ENCODE results near the gene TPST1. TPM values are rescaled to one million over a fixed set of nuclear protein-coding genes. Genes with fewer than 3 reads are reported as not detected.
"Not testable (repeated sequence)": the region's sequence is repeated elsewhere in the genome, so short reads cannot be mapped to it uniquely, and the experiment has no call there.

The TPST1 gene
- total RNA-seq, 1 experiment from 2014 or later = 5.6 TPM

DNA sequence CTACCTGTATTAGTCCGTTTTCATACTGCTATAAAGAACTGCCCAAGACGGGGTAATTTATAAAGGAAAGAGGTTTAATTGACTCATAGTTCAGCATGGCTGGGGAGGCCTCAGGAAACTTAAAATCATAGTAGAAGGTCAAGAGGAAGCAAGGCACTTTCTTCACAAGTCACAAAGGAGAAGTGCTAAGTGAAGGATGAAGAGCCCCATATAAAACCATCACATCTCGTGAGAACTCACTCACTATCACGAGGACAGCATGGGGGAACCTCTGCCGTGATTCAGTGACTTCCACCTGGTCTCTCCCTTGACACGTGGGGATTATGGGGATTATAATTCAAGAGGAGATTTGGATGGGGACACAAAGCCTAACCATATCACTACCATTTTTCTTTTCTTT, 119.9 kb downstream of the TPST1 start:
- not testable (repeated sequence) for DNase-seq (ENCODE audit: extremely low read depth, low read depth)

DNA sequence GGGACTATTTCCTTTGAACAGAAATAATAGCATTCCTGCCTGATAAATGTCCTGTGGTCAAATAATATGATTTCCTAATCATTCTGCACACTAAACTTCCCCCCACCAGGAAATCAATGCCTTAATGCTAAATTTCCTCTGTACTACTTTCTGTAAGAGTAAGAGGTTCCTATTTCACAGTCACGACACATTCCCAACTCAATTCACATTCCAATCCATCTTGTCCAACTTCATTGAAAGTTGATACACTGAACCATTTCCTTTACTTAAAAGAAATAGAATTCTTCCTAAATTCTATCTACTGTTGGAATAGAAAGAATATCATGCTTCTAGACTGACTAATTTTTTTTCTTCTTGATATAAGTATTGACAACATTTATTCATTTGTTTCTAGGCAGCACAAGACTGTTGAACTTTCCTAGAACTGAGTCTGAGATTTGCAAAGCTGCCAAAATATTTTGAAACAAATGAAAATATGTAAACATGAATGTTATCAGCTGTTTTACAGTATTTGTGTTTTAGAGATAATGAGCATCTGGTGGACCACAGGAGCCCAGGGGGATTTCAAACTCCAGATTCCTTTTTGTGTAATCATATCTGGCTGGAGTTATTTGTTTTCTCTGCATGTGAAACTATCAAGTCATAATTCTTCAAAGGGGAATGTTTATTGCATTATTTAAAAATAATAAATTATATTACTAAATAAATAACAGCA, 121.5 kb downstream of the TPST1 start:
- DNase-seq (ENCODE audit: extremely low read depth, low read depth) = no peak

- no peak for DNase-seq (ENCODE audit: extremely low read depth, low read depth)
Measured at GRCh38 chr7:66330961-66331360, 125.8 kb downstream of the TPST1 start.

- no peak for DNase-seq (ENCODE audit: extremely low read depth, low read depth)
Measured at GRCh38 chr7:66331883-66332282, 126.7 kb downstream of the TPST1 start.

- no peak for DNase-seq (ENCODE audit: extremely low read depth, low read depth)
Measured at GRCh38 chr7:66333443-66333842, 128.3 kb downstream of the TPST1 start.

GRCh38 chr7:66335318-66335717, 130.2 kb downstream of the TPST1 start:
- no peak for DNase-seq (ENCODE audit: extremely low read depth, low read depth)

GRCh38 chr7:66336760-66337159, 131.6 kb downstream of the TPST1 start:
- DNase-seq (ENCODE audit: extremely low read depth, low read depth) = no peak

- no peak for DNase-seq (ENCODE audit: extremely low read depth, low read depth)
Measured at GRCh38 chr7:66339141-66339540, 134.0 kb downstream of the TPST1 start.

- DNase-seq (ENCODE audit: extremely low read depth, low read depth) = no peak
Measured at GRCh38 chr7:66344166-66344565, 139.0 kb downstream of the TPST1 start.

- no peak for DNase-seq (ENCODE audit: extremely low read depth, low read depth)
Measured at GRCh38 chr7:66348531-66348930, 143.4 kb downstream of the TPST1 start.

GRCh38 chr7:66348959-66349358, 143.8 kb downstream of the TPST1 start:
- no peak for DNase-seq (ENCODE audit: extremely low read depth, low read depth)

GRCh38 chr7:66352071-66352470, 146.9 kb downstream of the TPST1 start:
- DNase-seq (ENCODE audit: extremely low read depth, low read depth) = no peak

DNA sequence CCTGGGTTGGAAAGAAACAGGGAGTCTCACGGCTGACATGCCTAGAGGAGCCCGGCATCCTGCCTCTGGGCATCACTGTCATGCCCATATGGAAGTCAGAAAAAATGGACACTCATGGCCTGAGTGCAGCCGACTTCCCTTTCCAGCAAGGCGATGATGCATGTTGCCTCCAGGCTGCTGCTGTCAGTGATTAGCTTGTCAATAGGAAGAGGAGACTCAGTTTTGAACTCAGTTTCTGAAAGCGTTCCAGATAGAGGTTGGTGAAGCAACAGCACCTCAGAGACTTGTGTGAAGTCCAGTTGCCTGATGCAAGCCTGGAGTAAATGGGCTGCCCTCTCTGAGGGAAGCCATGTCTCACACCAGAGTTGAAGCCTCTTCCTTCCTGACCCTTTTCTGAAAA, 148.4 kb downstream of the TPST1 start:
- DNase-seq (ENCODE audit: extremely low read depth, low read depth) = no peak

- DNase-seq (ENCODE audit: extremely low read depth, low read depth) = no peak
Measured at GRCh38 chr7:66355756-66356155, 150.6 kb downstream of the TPST1 start.

DNA sequence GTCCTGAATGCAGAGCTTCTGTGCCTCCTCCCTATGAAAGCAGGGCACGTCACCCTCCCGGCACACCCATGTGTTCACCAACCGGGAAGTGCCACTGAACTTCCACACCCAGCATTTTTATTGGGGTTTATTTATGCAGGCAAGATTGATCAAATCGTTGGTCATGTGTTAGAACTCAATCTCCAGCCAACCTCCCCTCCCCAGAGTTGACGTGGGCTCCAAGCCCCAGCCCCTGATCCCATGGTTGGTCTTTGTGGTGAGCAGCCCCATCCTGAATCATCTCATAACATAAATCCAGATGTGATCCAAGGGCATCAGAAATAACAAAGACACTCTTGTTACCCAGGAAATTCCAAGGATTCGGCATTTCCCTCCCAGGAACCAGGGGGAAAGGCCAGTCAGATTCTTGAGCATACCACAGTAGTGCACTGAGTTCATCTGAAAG, 151.2 kb downstream of the TPST1 start:
- peak; percentile 3 for DNase-seq (ENCODE audit: extremely low read depth, low read depth)

GRCh38 chr7:66357087-66357486, 152.0 kb downstream of the TPST1 start:
- no peak for DNase-seq (ENCODE audit: extremely low read depth, low read depth)

- DNase-seq (ENCODE audit: extremely low read depth, low read depth) = no peak
Measured at GRCh38 chr7:66359656-66360211, 154.6 kb downstream of the TPST1 start.

DNA sequence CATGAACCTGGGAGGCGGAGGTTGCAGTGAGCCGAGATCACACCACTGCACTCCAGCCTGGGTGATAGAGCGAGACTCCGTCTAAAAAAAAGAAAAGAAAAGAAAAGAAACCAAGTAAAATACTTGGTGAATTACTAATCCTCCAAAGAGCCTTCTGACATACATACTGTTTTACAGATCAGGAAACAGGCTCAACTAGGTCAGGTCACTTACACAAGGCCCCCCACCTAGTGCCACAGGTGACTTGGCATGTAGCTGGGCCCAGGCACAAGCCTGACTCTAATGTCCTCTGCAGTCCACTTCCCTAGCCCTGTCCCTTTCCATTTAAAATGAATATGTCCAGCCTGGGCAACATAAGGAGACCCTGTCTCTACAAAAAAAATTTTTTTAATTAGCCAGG, 157.0 kb downstream of the TPST1 start:
- no peak for DNase-seq (ENCODE audit: extremely low read depth, low read depth)

DNA sequence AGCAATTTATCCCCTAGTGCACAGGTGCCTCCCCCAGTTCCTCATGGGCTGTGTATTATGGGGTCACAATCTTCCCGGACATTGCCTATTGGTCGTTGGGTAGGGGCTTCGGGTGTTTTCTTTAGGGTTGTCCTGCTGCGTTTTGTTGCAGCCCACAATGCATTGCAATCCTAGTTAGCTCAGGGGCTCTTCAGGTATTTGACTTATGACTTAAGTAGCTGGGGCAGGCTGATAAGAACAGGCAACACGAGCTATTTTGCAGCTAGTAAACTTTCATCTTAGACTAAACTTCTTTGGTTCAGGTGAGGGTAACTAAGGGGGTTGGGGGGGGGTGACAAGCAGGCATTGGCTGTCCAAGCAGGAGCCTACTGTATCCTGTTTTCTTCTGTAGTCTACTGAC, 158.5 kb downstream of the TPST1 start:
- DNase-seq (ENCODE audit: extremely low read depth, low read depth) = no peak

- not testable (repeated sequence) for DNase-seq (ENCODE audit: extremely low read depth, low read depth)
Measured at GRCh38 chr7:66365031-66365430, 159.9 kb downstream of the TPST1 start.

- no peak for DNase-seq (ENCODE audit: extremely low read depth, low read depth)
Measured at GRCh38 chr7:66371096-66371824, 166.1 kb downstream of the TPST1 start.
